HepG2 (cell line): ENCODE measurements around the gene MME. TPM values are rescaled to one million over a fixed set of nuclear protein-coding genes. Genes with fewer than 3 reads are reported as not detected.

Experiments
- ATAC-seq: fragments of 200-7000 bp; cut with Tn5 transposase; 3 replicates; pipeline ENCODE4 v1.9.1; 2020; ENCODE audit warnings: mild to moderate bottlenecking, moderate library complexity
- BruUV-seq: library from RNA; stranded (reverse); fragments of 400-500 nt; replicated peaks from 2 replicates; lab custom pipeline; 2021; lab: Mats Ljungman, UMichigan
- CTCF ChIA-PET: fragments of 300-600 bp; formaldehyde crosslinking; extraction: SDS; loops from one replicate; lab custom pipeline; 2021; ENCODE audit warnings: low total read pairs, inconsistent platforms, low intra/inter-chr PET ratio; lab: Yijun Ruan, JAX
- POLR2A ChIA-PET: fragments of 350-600 bp; sonication (Branson Sonifier 250); formaldehyde crosslinking; loops from one replicate; lab custom pipeline; 2020; ENCODE audit warnings: antibody characterized with exemption, inconsistent platforms; lab: Yijun Ruan, JAX
- DNase-seq: peaks from one replicate; pipeline ENCODE4 v3.0.0-alpha.2; 2015; ENCODE audit warnings: low spot score
- FAIRE-seq: peaks from 3 replicates; lab custom pipeline; 2011; peaks lifted over from hg19 to GRCh38; lab: Jason Lieb, UNC
- H2AFZ ChIP-seq: one replicate; pipeline ENCODE4 v1.6.1; 2011; ENCODE audit warnings: low read length, inconsistent platforms
- H3K27ac ChIP-seq: fragments of 300-600 bp; 3 replicates; pipeline ENCODE4 v1.8.0; 2011; ENCODE audit warnings: mixed run types, mild to moderate bottlenecking, mixed read lengths, low read length, inconsistent platforms; ENCODE audit not compliant: insufficient read depth; ENCODE audit errors: extremely low read length
- H3K27me3 ChIP-seq, 2 experiments: fragments of 200-600 bp in 1 of 2; 2 replicates in 1 of 2; 3 replicates in 1 of 2; pipeline versions ENCODE4 v1.6.0 to v1.8.0; 2011; ENCODE audit warnings: low read length in 2 of 2, mild to moderate bottlenecking in 2 of 2, moderate library complexity in 2 of 2, inconsistent platforms in 1 of 2; ENCODE audit not compliant: insufficient read depth in 2 of 2, control insufficient read depth in 1 of 2
- H3K36me3 ChIP-seq, 2 experiments: fragments of 200-600 bp in 1 of 2; replicated peaks in 1 of 2; 2 replicates in 1 of 2; 3 replicates in 1 of 2; pipeline versions ENCODE4 v1.5.1 to v1.8.0; 2011; ENCODE audit warnings: low read length in 2 of 2, inconsistent platforms in 1 of 2; ENCODE audit not compliant: insufficient read depth in 2 of 2, control insufficient read depth in 1 of 2
- H3K4me1 ChIP-seq: 2 replicates; pipeline ENCODE4 v1.5.1; 2012; ENCODE audit warnings: low read length, inconsistent platforms; ENCODE audit not compliant: insufficient read depth
- H3K4me2 ChIP-seq: 2 replicates; pipeline ENCODE4 v1.6.0; 2011; ENCODE audit warnings: low read depth, low read length, inconsistent platforms
- H3K4me3 ChIP-seq, 3 experiments: fragments of 200-600 bp in 1 of 3; sonication (generic), shearing (Covaris generic) in 1 of 3; replicated peaks in 1 of 3; 2 replicates each; pipeline ENCODE4 v1.5.1; 2011 to 2016; ENCODE audit warnings: low read length in 3 of 3, inconsistent platforms in 2 of 3, low read depth in 2 of 3, mild to moderate bottlenecking in 2 of 3, control low read depth in 1 of 3, mixed read lengths in 1 of 3; ENCODE audit not compliant: insufficient read depth in 1 of 3
- H3K79me2 ChIP-seq: one replicate; pipeline ENCODE4 v1.6.1; 2011; ENCODE audit warnings: low read length, inconsistent platforms; ENCODE audit not compliant: insufficient read depth
- H3K9ac ChIP-seq: 2 replicates; pipeline ENCODE4 v1.6.0; 2011; ENCODE audit warnings: mild to moderate bottlenecking, low read depth, low read length, inconsistent platforms; ENCODE audit not compliant: insufficient read depth
- H3K9me3 ChIP-seq: 2 replicates; pipeline ENCODE4 v1.5.1; 2012; ENCODE audit warnings: mild to moderate bottlenecking, low read length
- H4K20me1 ChIP-seq: 2 replicates; pipeline ENCODE4 v1.6.0; 2011; ENCODE audit warnings: inconsistent platforms, mild to moderate bottlenecking, low read length, moderate library complexity; ENCODE audit not compliant: insufficient read depth
- CAMTA2 ChIP-seq: sonication (generic); formaldehyde crosslinking; IDR thresholded peaks from 2 replicates; pipeline ENCODE4 v1.4.0; 2020; ENCODE audit warnings: mild to moderate bottlenecking, missing genetic modification reagents, borderline replicate concordance
- EEA1 ChIP-seq: sonication (generic); formaldehyde crosslinking; IDR thresholded peaks from 2 replicates; pipeline ENCODE4 v1.5.1; 2020; ENCODE audit warnings: mild to moderate bottlenecking, missing genetic modification reagents, borderline replicate concordance
- GLMP ChIP-seq: sonication (generic); formaldehyde crosslinking; IDR thresholded peaks from 2 replicates; pipeline ENCODE4 v1.9.0; 2021; ENCODE audit warnings: missing genetic modification reagents, mild to moderate bottlenecking, borderline replicate concordance
- HOMEZ ChIP-seq: IDR thresholded peaks from 2 replicates; pipeline ENCODE4 v1.6.1; 2016; ENCODE audit warnings: low read depth
- HOXA9 ChIP-seq: sonication (generic); formaldehyde crosslinking; IDR thresholded peaks from 2 replicates; pipeline ENCODE4 v1.8.1; 2022; ENCODE audit warnings: missing genetic modification reagents, mild to moderate bottlenecking, moderate library complexity, borderline replicate concordance
- JUN ChIP-seq: sonication (generic); formaldehyde crosslinking; IDR thresholded peaks from 2 replicates; pipeline ENCODE4 v1.4.0; 2020; ENCODE audit warnings: mild to moderate bottlenecking, missing genetic modification reagents
- PAF1 ChIP-seq: IDR thresholded peaks from 2 replicates; pipeline ENCODE4 v1.6.1; 2016; ENCODE audit warnings: missing genetic modification reagents, missing compliant biosample characterization
- SATB2 ChIP-seq: sonication (generic); formaldehyde crosslinking; IDR thresholded peaks from 2 replicates; pipeline ENCODE4 v1.5.0; 2020; ENCODE audit warnings: missing genetic modification reagents
- STAT6 ChIP-seq: sonication (generic); formaldehyde crosslinking; IDR thresholded peaks from 2 replicates; pipeline ENCODE4 v1.4.0; 2020; ENCODE audit warnings: missing genetic modification reagents, mild to moderate bottlenecking, borderline replicate concordance
- ZIK1 ChIP-seq: sonication (generic); formaldehyde crosslinking; IDR thresholded peaks from 2 replicates; pipeline ENCODE4 v1.5.0; 2020; ENCODE audit warnings: mild to moderate bottlenecking, low read depth, missing genetic modification reagents, borderline replicate concordance
- ZNF512B ChIP-seq: sonication (generic); formaldehyde crosslinking; IDR thresholded peaks from 2 replicates; pipeline ENCODE4 v1.5.1; 2020; ENCODE audit warnings: missing genetic modification reagents, mild to moderate bottlenecking, borderline replicate concordance
- ZNF619 ChIP-seq: sonication (generic); formaldehyde crosslinking; IDR thresholded peaks from 2 replicates; pipeline ENCODE4 v1.4.0; 2020; ENCODE audit warnings: mild to moderate bottlenecking, missing genetic modification reagents
- ZNF879 ChIP-seq: sonication (generic); formaldehyde crosslinking; IDR thresholded peaks from 2 replicates; pipeline ENCODE4 v1.8.1; 2023; ENCODE audit warnings: missing genetic modification reagents
- WGBS: methylation state at CpG from one replicate; pipeline ENCODE4 v1.1.6; 2017; ENCODE audit warnings: low lambda C conversion rate; 5-methylcytosine and 5-hydroxymethylcytosine counted together
- in situ Hi-C: cut with HindIII; loops from 2 replicates; pipeline ENCODE4 v1.10.0; 2017; ENCODE audit warnings: low pct_unique_long_range_greater_than_20kb; ENCODE audit not compliant: extremely low pct_ligation_motif_present
- intact Hi-C: fragments of 100-400 bp; cut with micrococcal nuclease; formaldehyde crosslinking; loops from one replicate; pipeline ENCODE4 v1.10.0; 2022; ENCODE audit not compliant: unreplicated experiment
- polyA plus RNA-seq, 8 experiments: library from polyadenylated mRNA; depleted of rRNA in 3 of 8; stranded (reverse) in 7 of 8; unstranded in 1 of 8; fragments of >200 nt; fragmentation: Illumina TruSeq in 4 of 8; extraction: Trizol in 4 of 8; gene quantifications; 2 replicates each; pipeline versions ENCODE4 v1.2.1 to v1.2.3, GENCODE V29; 2011 to 2016; ENCODE audit warnings: low read depth in 4 of 8, missing spikeins in 1 of 8, mixed read lengths in 1 of 8; ENCODE audit not compliant: insufficient read depth in 1 of 8
- total RNA-seq, 5 experiments: library from RNA; depleted of rRNA; stranded (reverse); fragments of >200 nt; fragmentation: Illumina TruSeq; extraction: Trizol; gene quantifications; 2 replicates each; pipeline ENCODE4 v1.2.3, GENCODE V29; 2016; ENCODE audit warnings: low read depth in 1 of 5

MME gene
- total and polyA plus RNA-seq, 2 of the 13 experiments (the other 11 are each of a cell fraction or from before 2014, with no cell fraction given), result not detected

GRCh38 chr3:155078711-155079467, 1.2 kb upstream of the MME start:
- H3K36me3 ChIP-seq, result no peaks in the 10 kb centered on the region
- CTCF ChIA-PET, result no interaction called here
- H3K4me2 ChIP-seq, result no peak overlapping the region
- BruUV-seq, result no TSS peak
- no peak for FAIRE-seq
- no peak for ATAC-seq
- H3K79me2 ChIP-seq, result no peaks in the 10 kb centered on the region
- no peaks in the 10 kb centered on the region for H3K9me3 ChIP-seq
- H2AFZ ChIP-seq, result no peak overlapping the region
- WGBS, result 33% methylated on average over 18 of the region's 18 CpGs
- H3K27ac ChIP-seq, result no peak overlapping the region
- no peaks in the 10 kb centered on the region for H4K20me1 ChIP-seq
- no peaks in the 10 kb centered on the region for H3K4me1 ChIP-seq
- H3K4me3 ChIP-seq, result no peak overlapping the region
- DNase-seq, result no peak
- in situ Hi-C loops, result no loop called here
- H3K27me3 ChIP-seq, result peaks cover 0 to 28% of the 10 kb centered on the region in 2 experiments; a peak in 4 of 5 replicates
- POLR2A ChIA-PET, result no interaction called here
- H3K9ac ChIP-seq, result no peak overlapping the region
- intact Hi-C loops, result no loop called here
- TF ChIP-seq CAMTA2 (no peak), SATB2 (CRISPR knock-in tag) (no peak), PAF1 (CRISPR knock-in tag) (no peak), GLMP (CRISPR knock-in tag) (no peak), JUN (CRISPR knock-in tag) (no peak), ZNF879 (CRISPR knock-in tag) (no peak), STAT6 (CRISPR knock-in tag) (no peak), ZIK1 (CRISPR knock-in tag) (no peak), HOXA9 (CRISPR knock-in tag) (no peak), HOMEZ (CRISPR knock-in tag) (no peak), ZNF619 (no peak), ZNF512B (no peak), EEA1 (CRISPR knock-in tag) (no peak)
